Measurements from ENCODE around the gene HOXA9. TPM values are rescaled to one million over a fixed set of nuclear protein-coding genes. Genes with fewer than 3 reads are reported as not detected.

Gene HOXA9
- total RNA-seq, 4 donors from 2014 or later: 0.63 to 1.9 (median 0.67) TPM; not detected in 1

GRCh38 chr7:27133409-27134231, 31.7 kb downstream of the HOXA9 start:
- Histone ChIP-seq H3K9me3 (no peaks in the 10 kb centered on the region), H3K36me3 (no peaks in the 10 kb centered on the region), H3K27ac (no peak overlapping the region), H3K4me1 (peaks cover 0 to 7% of the 10 kb centered on the region in 2 donors), H3K4me3 (replicated peaks in 1 of 3) (no peak overlapping the region), H3K27me3 (peaks cover 47% of the 10 kb centered on the region)
- no peak for DNase-seq
- TF ChIP-seq POLR2A (IDR thresholded peaks at IDR 0.05) (no peak), CTCF (IDR thresholded peaks at IDR 0.05) (no peak)
- 25 to 41% methylated on average over 18 of the region's 18 CpGs for WGBS, 2 donors
- intact Hi-C loops (cut with DNase I): no loop called here

- H3K4me1 ChIP-seq: peaks cover 0 to 7% of the 10 kb centered on the region in 2 donors
- intact Hi-C loops (cut with DNase I): no loop called here
- H3K9me3 ChIP-seq: no peaks in the 10 kb centered on the region
- WGBS, 2 donors: 30 to 53% methylated on average over 6 of the region's 6 CpGs
- H3K36me3 ChIP-seq: no peaks in the 10 kb centered on the region
- peaks cover 45% of the 10 kb centered on the region for H3K27me3 ChIP-seq
- TF ChIP-seq POLR2A (IDR thresholded peaks at IDR 0.05) (no peak), CTCF (IDR thresholded peaks at IDR 0.05) (no peak)
- no peak overlapping the region for H3K27ac ChIP-seq
- H3K4me3 ChIP-seq (replicated peaks in 1 of 3): no peak overlapping the region
- no peak for DNase-seq
Measured at GRCh38 chr7:27132978-27133377, 32.4 kb downstream of the HOXA9 start.

- Histone ChIP-seq H3K4me1 (peaks cover 0 to 7% of the 10 kb centered on the region in 2 donors), H3K36me3 (no peaks in the 10 kb centered on the region), H3K27me3 (peaks cover 45% of the 10 kb centered on the region), H3K4me3 (replicated peaks in 1 of 3) (no peak overlapping the region), H3K9me3 (no peaks in the 10 kb centered on the region), H3K27ac (no peak overlapping the region)
- DNase-seq: no peak
- TF ChIP-seq POLR2A (IDR thresholded peaks at IDR 0.05) (no peak), CTCF (IDR thresholded peaks at IDR 0.05) (no peak)
- intact Hi-C loops (cut with DNase I): no loop called here
- WGBS, 2 donors: 33 to 53% methylated on average over 2 of the region's 2 CpGs
Measured at GRCh38 chr7:27132214-27132613, 33.1 kb downstream of the HOXA9 start.

GRCh38 chr7:27131390-27131819, 33.9 kb downstream of the HOXA9 start:
- TF ChIP-seq POLR2A (IDR thresholded peaks at IDR 0.05): no peak
- TF ChIP-seq CTCF (IDR thresholded peaks at IDR 0.05): no peak
- 30 to 32% methylated on average over 12 of the region's 12 CpGs for WGBS, 2 donors
- Histone ChIP-seq H3K36me3 (no peaks in the 10 kb centered on the region), H3K27ac (no peak overlapping the region), H3K9me3 (no peaks in the 10 kb centered on the region), H3K4me1 (peaks cover 0 to 7% of the 10 kb centered on the region in 2 donors), H3K4me3 (replicated peaks in 1 of 3) (peak overlapping the region in 1 of 3 donors; percentile 29), H3K27me3 (peaks cover 38% of the 10 kb centered on the region)
- intact Hi-C loops (cut with DNase I): no loop called here
- no peak for DNase-seq
